Astrocyte (in vitro differentiated cells and primary cell): ENCODE results near the gene CD79A. TPM values are rescaled to one million over a fixed set of nuclear protein-coding genes. Genes with fewer than 3 reads are reported as not detected.

Source experiments
- DNase-seq: peaks from one replicate; pipeline ENCODE4 v3.0.0-alpha.2; 2010; ENCODE audit warnings: low read depth
- FAIRE-seq: peaks from 2 replicates; lab custom pipeline; 2011; peaks lifted over from hg19 to GRCh38; lab: Jason Lieb, UNC
- H2AFZ ChIP-seq: 2 replicates; pipeline ENCODE4 v1.6.0; 2012; ENCODE audit warnings: low read depth, low read length, inconsistent platforms
- H3K27ac ChIP-seq: 2 replicates; pipeline ENCODE4 v1.5.1; 2011; ENCODE audit warnings: low read depth, low read length, inconsistent platforms
- H3K27me3 ChIP-seq: 2 replicates; pipeline ENCODE4 v1.6.0; 2011; ENCODE audit warnings: low read length, inconsistent platforms; ENCODE audit not compliant: insufficient read depth
- H3K36me3 ChIP-seq: 2 replicates; pipeline ENCODE4 v1.5.1; 2011; ENCODE audit warnings: low read length, inconsistent platforms; ENCODE audit not compliant: insufficient read depth
- H3K4me1 ChIP-seq: 2 replicates; pipeline ENCODE4 v1.5.1; 2011; ENCODE audit warnings: low read length, inconsistent platforms; ENCODE audit not compliant: insufficient read depth
- H3K4me2 ChIP-seq: 2 replicates; pipeline ENCODE4 v1.6.0; 2012; ENCODE audit warnings: low read length, inconsistent platforms
- H3K4me3 ChIP-seq: 2 replicates; pipeline ENCODE4 v1.5.1; 2011; ENCODE audit warnings: low read depth, mild to moderate bottlenecking, low read length, inconsistent platforms; ENCODE audit not compliant: insufficient read depth
- H3K79me2 ChIP-seq: 2 replicates; pipeline ENCODE4 v1.6.0; 2012; ENCODE audit warnings: mild to moderate bottlenecking, low read length, inconsistent platforms; ENCODE audit not compliant: insufficient read depth
- H3K9ac ChIP-seq: 2 replicates; pipeline ENCODE4 v1.6.0; 2012; ENCODE audit warnings: mild to moderate bottlenecking, low read length, inconsistent platforms
- H3K9me3 ChIP-seq: 2 replicates; pipeline ENCODE4 v1.5.1; 2012; ENCODE audit warnings: low read depth, mild to moderate bottlenecking, low read length, inconsistent platforms; ENCODE audit not compliant: insufficient read depth
- H4K20me1 ChIP-seq: 2 replicates; pipeline ENCODE4 v1.6.0; 2012; ENCODE audit warnings: low read length, inconsistent platforms; ENCODE audit not compliant: insufficient read depth
- H3K27ac Mint-ChIP-seq: one replicate; pipeline ENCODE4 v1.8.0; 2021; ENCODE audit warnings: mild to moderate bottlenecking, mixed read lengths; ENCODE audit not compliant: unreplicated experiment
- H3K27me3 Mint-ChIP-seq: one replicate; pipeline ENCODE4 v1.8.0; 2021; ENCODE audit warnings: low read depth, mixed read lengths; ENCODE audit not compliant: unreplicated experiment
- H3K36me3 Mint-ChIP-seq: one replicate; pipeline ENCODE4 v1.8.0; 2021; ENCODE audit warnings: low read depth, mixed read lengths; ENCODE audit not compliant: unreplicated experiment
- H3K4me1 Mint-ChIP-seq: one replicate; pipeline ENCODE4 v1.8.0; 2021; ENCODE audit warnings: low read depth, mixed read lengths; ENCODE audit not compliant: unreplicated experiment
- H3K4me3 Mint-ChIP-seq: one replicate; pipeline ENCODE4 v1.8.0; 2021; ENCODE audit warnings: mild to moderate bottlenecking, moderate library complexity, mixed read lengths; ENCODE audit not compliant: unreplicated experiment
- H3K9me3 Mint-ChIP-seq: one replicate; pipeline ENCODE4 v1.8.0; 2021; ENCODE audit warnings: mild to moderate bottlenecking, mixed read lengths; ENCODE audit not compliant: unreplicated experiment
- EZH2 ChIP-seq: IDR thresholded peaks from 2 replicates; pipeline ENCODE4 v1.6.1; 2012; ENCODE audit warnings: mild to moderate bottlenecking, low read length, inconsistent platforms; ENCODE audit not compliant: insufficient read depth
- total RNA-seq: library from RNA; stranded (reverse); gene quantifications from 2 replicates; pipeline ENCODE4 v1.2.1, GENCODE V29; 2021
- TF ChIP-seq, protein P1 (sequence below): IDR thresholded peaks from 2 replicates; pipeline ENCODE4 v1.5.1; 2011; ENCODE audit warnings: low read depth, mild to moderate bottlenecking, inconsistent platforms, low read length, moderate library complexity; ENCODE audit not compliant: insufficient read depth

The CD79A gene
- total RNA-seq, 1 donor from 2014 or later: 0.30 TPM

DNA sequence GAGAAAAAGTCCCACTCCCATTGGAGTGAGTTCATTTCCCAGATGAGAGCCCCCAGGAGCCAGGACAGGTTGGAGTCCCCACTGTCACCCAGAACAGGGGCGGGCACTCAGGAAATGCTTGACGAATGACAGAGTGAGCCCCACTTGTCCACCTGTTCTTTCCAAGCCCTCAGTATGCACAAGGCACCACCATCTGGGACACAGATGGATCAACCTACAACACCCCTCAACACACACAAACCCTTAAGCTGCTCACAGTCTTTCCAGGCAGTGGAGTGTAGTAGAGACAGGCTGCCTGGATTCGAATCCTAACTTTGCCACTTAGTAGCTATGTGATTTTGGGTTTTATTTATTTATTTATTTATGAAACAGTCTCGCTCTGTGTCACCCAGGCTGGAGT is 13.9 kb downstream of the CD79A start:
- no peaks in the 10 kb centered on the region for H3K27me3 ChIP-seq
- H3K4me3 ChIP-seq: no peak overlapping the region
- TF ChIP-seq, protein P1, sequence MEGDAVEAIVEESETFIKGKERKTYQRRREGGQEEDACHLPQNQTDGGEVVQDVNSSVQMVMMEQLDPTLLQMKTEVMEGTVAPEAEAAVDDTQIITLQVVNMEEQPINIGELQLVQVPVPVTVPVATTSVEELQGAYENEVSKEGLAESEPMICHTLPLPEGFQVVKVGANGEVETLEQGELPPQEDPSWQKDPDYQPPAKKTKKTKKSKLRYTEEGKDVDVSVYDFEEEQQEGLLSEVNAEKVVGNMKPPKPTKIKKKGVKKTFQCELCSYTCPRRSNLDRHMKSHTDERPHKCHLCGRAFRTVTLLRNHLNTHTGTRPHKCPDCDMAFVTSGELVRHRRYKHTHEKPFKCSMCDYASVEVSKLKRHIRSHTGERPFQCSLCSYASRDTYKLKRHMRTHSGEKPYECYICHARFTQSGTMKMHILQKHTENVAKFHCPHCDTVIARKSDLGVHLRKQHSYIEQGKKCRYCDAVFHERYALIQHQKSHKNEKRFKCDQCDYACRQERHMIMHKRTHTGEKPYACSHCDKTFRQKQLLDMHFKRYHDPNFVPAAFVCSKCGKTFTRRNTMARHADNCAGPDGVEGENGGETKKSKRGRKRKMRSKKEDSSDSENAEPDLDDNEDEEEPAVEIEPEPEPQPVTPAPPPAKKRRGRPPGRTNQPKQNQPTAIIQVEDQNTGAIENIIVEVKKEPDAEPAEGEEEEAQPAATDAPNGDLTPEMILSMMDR: no peak
- TF ChIP-seq EZH2: no peak
- Mint-ChIP-seq H3K4me3 (no peak overlapping the region), H3K4me1 (peaks cover 23% of the 10 kb centered on the region), H3K27me3 (no peaks in the 10 kb centered on the region), H3K9me3 (no peaks in the 10 kb centered on the region), H3K36me3 (peaks cover 22% of the 10 kb centered on the region), H3K27ac (no peak overlapping the region)
- H3K36me3 ChIP-seq: peaks cover 10% of the 10 kb centered on the region
- no peak overlapping the region for H2AFZ ChIP-seq
- no peak overlapping the region for H3K27ac ChIP-seq
- H3K9ac ChIP-seq: no peak overlapping the region
- peaks cover 62% of the 10 kb centered on the region for H4K20me1 ChIP-seq
- no peaks in the 10 kb centered on the region for H3K9me3 ChIP-seq
- H3K4me2 ChIP-seq: no peak overlapping the region
- H3K79me2 ChIP-seq: peaks cover 45% of the 10 kb centered on the region
- DNase-seq (no peak), FAIRE-seq (no peak)
- peaks cover 23% of the 10 kb centered on the region for H3K4me1 ChIP-seq

DNA sequence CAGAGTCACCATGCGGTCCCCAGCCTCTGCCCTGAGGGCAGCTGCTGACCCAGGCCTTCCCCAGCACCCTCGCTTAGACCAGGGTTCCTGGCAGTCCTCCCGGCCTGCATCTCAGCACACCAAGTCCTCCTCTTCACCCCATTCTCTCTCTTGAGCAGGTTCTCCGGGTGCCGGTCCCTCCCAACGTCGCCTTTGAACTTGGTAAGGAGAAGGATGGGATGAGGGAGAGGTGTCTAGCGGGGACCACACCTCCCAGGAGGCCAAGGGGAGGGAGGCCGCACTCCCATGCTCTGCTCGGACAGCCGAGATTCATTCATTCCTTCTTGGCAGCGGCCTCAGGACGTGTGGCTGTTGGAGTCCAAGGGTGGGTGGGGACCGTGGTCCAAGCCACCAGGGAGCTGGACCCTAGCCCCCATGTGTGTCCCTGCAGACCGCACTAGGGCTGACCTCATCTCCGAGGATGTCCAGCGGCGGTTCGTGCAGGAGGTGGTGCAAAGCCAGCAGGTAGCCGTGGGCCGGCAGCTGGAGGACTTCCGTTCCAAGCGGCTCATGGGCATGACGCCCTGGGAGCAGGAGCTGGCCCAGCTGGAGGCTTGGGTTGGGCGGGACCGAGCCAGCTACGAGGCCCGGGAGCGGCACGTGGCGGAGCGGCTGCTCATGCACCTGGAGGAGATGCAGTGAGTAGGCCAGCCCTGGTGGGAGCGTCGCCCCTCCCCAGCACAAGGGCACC is 15.3 kb downstream of the CD79A start:
- Mint-ChIP-seq H3K27ac (no peak overlapping the region), H3K4me1 (peaks cover 12% of the 10 kb centered on the region), H3K9me3 (no peaks in the 10 kb centered on the region), H3K4me3 (no peak overlapping the region), H3K27me3 (no peaks in the 10 kb centered on the region), H3K36me3 (peaks cover 12% of the 10 kb centered on the region)
- H3K9ac ChIP-seq: no peak overlapping the region
- peaks cover 13% of the 10 kb centered on the region for H3K4me1 ChIP-seq
- H3K9me3 ChIP-seq: no peaks in the 10 kb centered on the region
- no peak overlapping the region for H3K4me3 ChIP-seq
- H4K20me1 ChIP-seq: peaks cover 55% of the 10 kb centered on the region
- H3K27me3 ChIP-seq: no peaks in the 10 kb centered on the region
- H2AFZ ChIP-seq: no peak overlapping the region
- DNase-seq: no peak
- TF ChIP-seq, protein P1: no peak
- no peak for TF ChIP-seq EZH2
- H3K27ac ChIP-seq: no peak overlapping the region
- no peak for FAIRE-seq
- H3K36me3 ChIP-seq: peaks cover 10% of the 10 kb centered on the region
- H3K4me2 ChIP-seq: no peak overlapping the region
- H3K79me2 ChIP-seq: peaks cover 31% of the 10 kb centered on the region

DNA sequence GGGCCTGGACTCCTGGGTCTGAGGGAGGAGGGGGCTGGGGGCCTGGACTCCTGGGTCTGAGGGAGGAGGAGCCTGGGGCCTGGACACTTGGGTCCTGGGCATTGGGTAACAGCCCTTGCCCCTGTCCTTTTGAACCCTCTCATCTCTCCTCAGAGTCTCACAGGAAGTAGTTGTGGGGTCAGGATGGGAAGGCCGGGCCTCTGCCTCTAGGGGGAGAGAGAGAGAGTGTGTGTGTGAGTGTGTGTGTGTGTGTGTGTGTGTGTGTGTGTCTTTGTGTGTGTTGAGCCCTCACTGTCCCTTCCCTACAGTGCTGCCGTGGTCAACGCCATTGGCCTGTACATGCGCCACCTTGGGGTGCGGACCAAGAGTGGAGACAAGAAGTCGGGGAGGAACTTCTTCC is 16.8 kb downstream of the CD79A start:
- H3K4me2 ChIP-seq: no peak overlapping the region
- Mint-ChIP-seq H3K9me3 (no peaks in the 10 kb centered on the region), H3K27me3 (no peaks in the 10 kb centered on the region), H3K4me1 (peaks cover 5% of the 10 kb centered on the region), H3K4me3 (no peak overlapping the region), H3K36me3 (peaks cover 15% of the 10 kb centered on the region), H3K27ac (no peak overlapping the region)
- no peaks in the 10 kb centered on the region for H3K4me1 ChIP-seq
- H3K9ac ChIP-seq: no peak overlapping the region
- peaks cover 52% of the 10 kb centered on the region for H4K20me1 ChIP-seq
- H3K79me2 ChIP-seq: peaks cover 18% of the 10 kb centered on the region
- peaks cover 17% of the 10 kb centered on the region for H3K36me3 ChIP-seq
- no peaks in the 10 kb centered on the region for H3K9me3 ChIP-seq
- no peak for FAIRE-seq
- H3K27ac ChIP-seq: no peak overlapping the region
- DNase-seq: no peak
- no peak overlapping the region for H3K4me3 ChIP-seq
- TF ChIP-seq, protein P1: no peak
- no peak for TF ChIP-seq EZH2
- H2AFZ ChIP-seq: no peak overlapping the region
- no peaks in the 10 kb centered on the region for H3K27me3 ChIP-seq
